Left lung (tissue), 10 donors: ENCODE data around the gene WRNIP1. TPM values are rescaled to one million over a fixed set of nuclear protein-coding genes. Genes with fewer than 3 reads are reported as not detected.

Source experiments
- ATAC-seq: fragments of 200-7000 bp; cut with Tn5 transposase; one replicate; pipeline ENCODE4 v1.9.1; 2020; ENCODE audit warnings: moderate library complexity
- DNase-seq, 4 donors: peaks; one replicate each; pipeline ENCODE4 v3.0.0-alpha.2; 2013 to 2020
- H3K27ac ChIP-seq, 2 donors: fragments of 200-600 bp; sonication (generic) in 1 of 2; one replicate each; pipeline versions ENCODE4 v1.5.0 to v1.8.0; 2020 to 2021
- H3K27me3 ChIP-seq, 2 donors: fragments of 200-600 bp; sonication (generic) in 1 of 2; one replicate each; pipeline versions ENCODE4 v1.5.0 to v1.8.0; 2020 to 2021
- H3K36me3 ChIP-seq, 2 donors: fragments of 200-600 bp; sonication (generic) in 1 of 2; one replicate each; pipeline versions ENCODE4 v1.5.0 to v1.8.0; 2020 to 2021
- H3K4me1 ChIP-seq, 2 donors: fragments of 200-600 bp; one replicate each; pipeline ENCODE4 v1.8.0; 2021
- H3K4me3 ChIP-seq, 2 donors: fragments of 200-600 bp; sonication (generic) in 1 of 2; one replicate each; pipeline versions ENCODE4 v1.5.0 to v1.8.0; 2020 to 2021; ENCODE audit warnings: mild to moderate bottlenecking in 1 of 2
- H3K9me3 ChIP-seq, 2 donors: fragments of 200-600 bp; sonication (generic) in 1 of 2; one replicate each; pipeline versions ENCODE4 v1.5.0 to v1.8.0; 2020 to 2021
- CTCF ChIP-seq, 2 donors: fragments of 200-600 bp; sonication (generic) in 1 of 2; IDR thresholded peaks; one replicate each; pipeline versions ENCODE4 v1.5.0 to v1.8.0; 2021; ENCODE audit warnings: antibody characterized with exemption in 2 of 2
- intact Hi-C, 2 donors: fragments of 100-400 bp; cut with DNase I; formaldehyde crosslinking; loops; one replicate each; pipeline versions ENCODE4 v1.11.2 to v1.14.2; 2022
- polyA plus RNA-seq, 6 donors: library from polyadenylated mRNA; unstranded; fragments of 120-200 nt; gene quantifications; one replicate each; pipeline ENCODE4 v1.2.1, GENCODE V29; 2013; ENCODE audit not compliant: insufficient read length in 6 of 6
- total RNA-seq, 2 donors: library from RNA; stranded (reverse); fragmentation: NEBNext Ultra II Directional; extraction: Animal tissue kit (Norgen Biotek cat#: 25700); gene quantifications; one replicate each; pipeline ENCODE4 v1.2.1, GENCODE V29; 2021
- donor health status: DM: no; HTN: yes; CAD: no.
- donor health status: DM: no; HTN: no; CAD: no.

WRNIP1 gene
- total and polyA plus RNA-seq, 8 donors: 34.9 to 51.6 (median 49.0) TPM

- Histone ChIP-seq H3K36me3 (peaks cover 0 to 51% of the 10 kb centered on the region in 2 donors), H3K27me3 (no peaks in the 10 kb centered on the region), H3K27ac (peak overlapping the region in 1 of 2 donors; percentile 19), H3K4me3 (no peak overlapping the region), H3K4me1 (peaks cover 0 to 46% of the 10 kb centered on the region in 2 donors), H3K9me3 (no peaks in the 10 kb centered on the region)
- intact Hi-C loops: no loop called here
- TF ChIP-seq CTCF (IDR thresholded peaks at IDR 0.05): no peak
- no peak for DNase-seq
- no peak for ATAC-seq
Measured at GRCh38 chr6:2831392-2831791, 66.2 kb downstream of the WRNIP1 start.

- Histone ChIP-seq H3K36me3 (peaks cover 0 to 79% of the 10 kb centered on the region in 2 donors), H3K27ac (no peak overlapping the region), H3K27me3 (no peaks in the 10 kb centered on the region), H3K4me3 (no peak overlapping the region), H3K9me3 (no peaks in the 10 kb centered on the region), H3K4me1 (peaks cover 5 to 75% of the 10 kb centered on the region in 2 donors)
- intact Hi-C loops: no loop called here
- no peak for ATAC-seq
- TF ChIP-seq CTCF (IDR thresholded peaks at IDR 0.05): no peak
- no peak for DNase-seq
Measured at GRCh38 chr6:2834262-2834661, 69.1 kb downstream of the WRNIP1 start.

Other genes with a start within 250 kb of the WRNIP1 start
- 1 to 10 TPM in 1 of 2 donors, under 1 TPM in 1; 0.52 to 1.2 TPM for gene MYLK4, start 14.5 kb upstream of the WRNIP1 start, total RNA-seq
- gene MYLK4, start 14.5 kb upstream of the WRNIP1 start, polyA plus RNA-seq: 1 to 10 TPM; 1.0 to 1.8 (median 1.3) TPM
- 100 to 1,000 TPM in 1 of 2 donors, 10 to 100 TPM in 1; 82.2 to 121 TPM for gene SERPINB1, start 76.5 kb downstream of the WRNIP1 start, total RNA-seq
- 10 to 100 TPM; 26.8 to 32.6 (median 29.2) TPM for gene SERPINB1, start 76.5 kb downstream of the WRNIP1 start, polyA plus RNA-seq
- gene SERPINB9, start 137.9 kb downstream of the WRNIP1 start, total RNA-seq: 10 to 100 TPM in 1 of 2 donors, 1 to 10 TPM in 1; 7.6 to 17.0 TPM
- 10 to 100 TPM; 17.1 to 25.2 (median 18.9) TPM for gene SERPINB9, start 137.9 kb downstream of the WRNIP1 start, polyA plus RNA-seq
- 100 to 1,000 TPM in 1 of 2 donors, 10 to 100 TPM in 1; 99.3 to 134 TPM for gene SERPINB6, start 206.2 kb downstream of the WRNIP1 start, total RNA-seq
- gene SERPINB6, start 206.2 kb downstream of the WRNIP1 start, polyA plus RNA-seq: 100 to 1,000 TPM; 118 to 128 (median 122) TPM
- gene NQO2, start 234.5 kb downstream of the WRNIP1 start, total RNA-seq: 10 to 100 TPM; 22.0 to 55.8 TPM
- gene NQO2, start 234.5 kb downstream of the WRNIP1 start, polyA plus RNA-seq: 10 to 100 TPM; 25.6 to 37.2 (median 31.7) TPM